Stimulated activated CD4-positive, alpha-beta T cell treated with anti-CD3 and anti-CD28 coated beads, Interleukin-1b, Interleukin-23, amount 100 ng/mL, for 24 hours (primary cell): ENCODE data around the gene DPH2.
A peak's percentile ranks its signal among the peaks of the same experiment; 100 is the strongest.

Experiments used
- DNase-seq, 4 experiments: peaks; one replicate each; pipeline ENCODE4 v3.0.0-alpha.2; 2020; ENCODE audit warnings: low read depth in 4 of 4, low spot score in 1 of 4

Gene DPH2

GRCh38 chr1:43965316-43965715 lies 4.5 kb upstream of the DPH2 start:
- no peak for DNase-seq

- DNase-seq, result no peak
These were observed 1.4 kb upstream of the DPH2 start for GRCh38 chr1:43968348-43968948.

GRCh38 chr1:43969416-43969745 lies 429 bp upstream of the DPH2 start:
- no peak for DNase-seq

- DNase-seq, result no peak
These were observed 692 bp downstream of the DPH2 start for GRCh38 chr1:43970502-43970901.

GRCh38 chr1:43970911-43971310 lies 1.1 kb downstream of the DPH2 start:
- DNase-seq, result no peak

GRCh38 chr1:43971336-43971980 lies 1.6 kb downstream of the DPH2 start:
- no peak for DNase-seq

GRCh38 chr1:43973981-43974442 lies 4.2 kb downstream of the DPH2 start:
- no peak for DNase-seq

GRCh38 chr1:43974443-43975248 lies 4.8 kb downstream of the DPH2 start, which contains the start of gene ATP6V0B:
TSS of gene ATP6V0B (plus strand) at chr1:43974960. CDS start at chr1:43975041, 81 bp downstream.
- peak; percentile 92 to 96 (median 94) for DNase-seq

- no peak for DNase-seq
These were observed 5.6 kb downstream of the DPH2 start for GRCh38 chr1:43975249-43975961.

- DNase-seq, result no peak
These were observed 6.2 kb downstream of the DPH2 start for GRCh38 chr1:43976045-43976444.

- no peak for DNase-seq
These were observed 7.1 kb downstream of the DPH2 start for GRCh38 chr1:43976890-43977289.

- no peak for DNase-seq
These were observed 7.8 kb downstream of the DPH2 start for GRCh38 chr1:43977376-43978263.

GRCh38 chr1:43978264-43978550 lies 8.4 kb downstream of the DPH2 start:
- no peak for DNase-seq

GRCh38 chr1:43978551-43979260 lies 8.9 kb downstream of the DPH2 start, which contains the start of gene B4GALT2:
TSS of gene B4GALT2 (plus strand) at chr1:43979210. CDS start at chr1:43981161, 1,951 bp downstream.
- peak in 1 of 4 experiments; percentile 28 for DNase-seq

GRCh38 chr1:43979261-43979527 lies 9.4 kb downstream of the DPH2 start:
- DNase-seq, result no peak

- DNase-seq, result peak in 1 of 4 experiments; percentile 18
These were observed 9.9 kb downstream of the DPH2 start for GRCh38 chr1:43979528-43980254.

GRCh38 chr1:43980255-43981134 lies 10.7 kb downstream of the DPH2 start:
- DNase-seq, result no peak

GRCh38 chr1:43981135-43981491 lies 11.3 kb downstream of the DPH2 start:
- no peak for DNase-seq

GRCh38 chr1:43981636-43982035 lies 11.8 kb downstream of the DPH2 start:
- DNase-seq, result no peak
